ENCODE results near the gene LRPPRC. TPM values are rescaled to one million over a fixed set of nuclear protein-coding genes. Genes with fewer than 3 reads are reported as not detected.
A peak's percentile ranks its signal among the peaks of the same experiment; 100 is the strongest.

Gene LRPPRC
- total RNA-seq, 1 donor from 2014 or later, result 214 TPM

DNA sequence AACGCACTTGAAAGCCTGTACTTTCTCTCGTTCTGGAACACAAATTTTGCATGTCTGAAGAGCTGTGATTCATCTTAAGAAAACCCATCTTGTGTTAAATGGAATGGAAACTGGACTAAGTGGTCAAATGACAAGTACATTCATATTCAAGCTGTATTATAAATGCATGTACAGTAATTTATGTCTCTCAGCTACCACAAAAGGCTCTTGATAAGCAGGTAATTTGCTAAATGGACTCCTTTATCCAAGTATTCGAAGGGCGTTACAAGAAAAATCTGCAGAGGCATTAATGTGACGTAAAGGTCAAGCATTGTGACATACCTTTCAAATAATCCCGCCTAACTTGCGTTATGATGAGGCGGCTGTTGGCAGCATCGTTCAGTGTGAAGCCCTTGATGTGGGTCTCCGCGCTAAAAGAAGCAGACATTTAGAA, 90.4 kb downstream of the LRPPRC start:
- peaks cover 10% of the 10 kb centered on the region for H3K4me1 ChIP-seq
- no peaks in the 10 kb centered on the region for H3F3A ChIP-seq (ENCODE audit: low read depth)
- peak overlapping the region; percentile 11 for H3K27ac ChIP-seq
- no peak overlapping the region for H3K9ac ChIP-seq
- no peaks in the 10 kb centered on the region for H3K9me3 Mint-ChIP-seq
- DNase-seq (ENCODE audit: low spot score), result no peak
- H3K27ac Mint-ChIP-seq, result no peak overlapping the region
- no peaks in the 10 kb centered on the region for H3K79me2 ChIP-seq (ENCODE audit: low read depth)
- no peaks in the 10 kb centered on the region for H4K20me1 ChIP-seq (ENCODE audit: low read depth)
- no peak overlapping the region for H3K4me3 ChIP-seq
- H2AFZ ChIP-seq (replicated peaks), result no peak overlapping the region
- H3K4me1 Mint-ChIP-seq, result no peaks in the 10 kb centered on the region
- H3K27me3 ChIP-seq, result no peaks in the 10 kb centered on the region
- H3K9me3 ChIP-seq (ENCODE audit: low read depth), result no peaks in the 10 kb centered on the region
- no peak for TF ChIP-seq EZH2 (IDR thresholded peaks at IDR 0.05)
- TF ChIP-seq, protein P1, sequence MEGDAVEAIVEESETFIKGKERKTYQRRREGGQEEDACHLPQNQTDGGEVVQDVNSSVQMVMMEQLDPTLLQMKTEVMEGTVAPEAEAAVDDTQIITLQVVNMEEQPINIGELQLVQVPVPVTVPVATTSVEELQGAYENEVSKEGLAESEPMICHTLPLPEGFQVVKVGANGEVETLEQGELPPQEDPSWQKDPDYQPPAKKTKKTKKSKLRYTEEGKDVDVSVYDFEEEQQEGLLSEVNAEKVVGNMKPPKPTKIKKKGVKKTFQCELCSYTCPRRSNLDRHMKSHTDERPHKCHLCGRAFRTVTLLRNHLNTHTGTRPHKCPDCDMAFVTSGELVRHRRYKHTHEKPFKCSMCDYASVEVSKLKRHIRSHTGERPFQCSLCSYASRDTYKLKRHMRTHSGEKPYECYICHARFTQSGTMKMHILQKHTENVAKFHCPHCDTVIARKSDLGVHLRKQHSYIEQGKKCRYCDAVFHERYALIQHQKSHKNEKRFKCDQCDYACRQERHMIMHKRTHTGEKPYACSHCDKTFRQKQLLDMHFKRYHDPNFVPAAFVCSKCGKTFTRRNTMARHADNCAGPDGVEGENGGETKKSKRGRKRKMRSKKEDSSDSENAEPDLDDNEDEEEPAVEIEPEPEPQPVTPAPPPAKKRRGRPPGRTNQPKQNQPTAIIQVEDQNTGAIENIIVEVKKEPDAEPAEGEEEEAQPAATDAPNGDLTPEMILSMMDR (IDR thresholded peaks at IDR 0.05), result no peak
- TF ChIP-seq EZH2phosphoT487 (IDR thresholded peaks at IDR 0.05), result no peak
- H3K4me2 ChIP-seq, result no peak overlapping the region
- H3K27me3 Mint-ChIP-seq (ENCODE audit: insufficient read depth, low read depth), result no peaks in the 10 kb centered on the region
- H3K4me3 Mint-ChIP-seq, result no peak overlapping the region
- H3K36me3 ChIP-seq, result peaks cover 25% of the 10 kb centered on the region
- H3K36me3 Mint-ChIP-seq, result peaks cover 25% of the 10 kb centered on the region

DNA sequence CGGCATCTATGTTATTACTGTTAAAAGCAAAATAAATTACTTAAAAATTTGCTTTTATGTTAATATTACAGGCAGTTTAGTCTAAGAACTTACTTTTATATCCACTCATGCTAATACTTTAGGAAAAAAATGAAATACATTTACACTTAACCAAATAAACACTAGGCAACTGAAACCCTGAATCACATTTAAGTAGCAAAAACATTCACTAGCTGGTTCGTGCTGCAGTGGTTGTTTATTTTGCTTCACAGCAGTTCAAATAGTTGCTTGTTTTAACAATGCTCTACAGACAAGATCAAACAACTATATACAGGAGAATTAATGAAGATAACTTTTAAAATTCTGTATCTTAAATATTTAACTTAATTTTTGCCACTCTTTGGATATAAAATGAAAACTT, 96.2 kb downstream of the LRPPRC start:
- peaks cover 28% of the 10 kb centered on the region for H3K36me3 Mint-ChIP-seq
- Histone ChIP-seq H3K4me3 (no peak overlapping the region), H3K79me2 (ENCODE audit: low read depth) (no peaks in the 10 kb centered on the region), H3K4me2 (no peak overlapping the region), H3K27ac (no peak overlapping the region), H3K36me3 (peaks cover 29% of the 10 kb centered on the region), H3K4me1 (no peaks in the 10 kb centered on the region), H3F3A (ENCODE audit: low read depth) (no peaks in the 10 kb centered on the region), H4K20me1 (ENCODE audit: low read depth) (no peaks in the 10 kb centered on the region), H2AFZ (replicated peaks) (no peak overlapping the region), H3K9ac (no peak overlapping the region), H3K9me3 (ENCODE audit: low read depth) (no peaks in the 10 kb centered on the region), H3K27me3 (no peaks in the 10 kb centered on the region)
- no peaks in the 10 kb centered on the region for H3K9me3 Mint-ChIP-seq
- peaks cover 3% of the 10 kb centered on the region for H3K27me3 Mint-ChIP-seq (ENCODE audit: insufficient read depth, low read depth)
- DNase-seq (ENCODE audit: low spot score), result no peak
- no peak for TF ChIP-seq EZH2 (IDR thresholded peaks at IDR 0.05)
- no peak for TF ChIP-seq EZH2phosphoT487 (IDR thresholded peaks at IDR 0.05)
- TF ChIP-seq, protein P1 (IDR thresholded peaks at IDR 0.05), result no peak
- H3K27ac Mint-ChIP-seq, result no peak overlapping the region
- H3K4me1 Mint-ChIP-seq, result peaks cover 7% of the 10 kb centered on the region
- H3K4me3 Mint-ChIP-seq, result no peak overlapping the region

DNA sequence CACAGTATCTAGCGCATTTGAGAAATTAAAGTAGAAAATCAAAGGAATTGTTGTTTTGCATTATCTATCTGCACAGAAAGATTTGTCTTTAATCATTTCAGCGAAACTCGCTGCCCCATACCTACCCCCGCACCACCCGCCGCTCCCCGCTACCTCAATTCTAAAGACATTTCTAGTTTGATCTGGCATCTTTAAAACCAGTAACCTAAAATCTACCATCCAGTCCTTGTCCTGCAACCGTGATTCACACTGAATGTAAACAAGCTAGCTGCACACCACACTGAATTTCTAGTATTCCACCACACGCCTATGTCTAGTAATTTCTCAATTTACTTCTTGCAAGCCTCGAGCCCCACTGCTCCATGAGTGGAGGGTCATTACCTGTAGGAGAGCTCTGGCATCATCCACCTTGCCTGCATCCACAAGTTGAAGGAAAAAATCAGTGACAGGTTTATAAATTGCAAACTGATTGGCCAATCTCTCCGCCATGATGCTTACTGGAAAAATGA, 96.9 kb downstream of the LRPPRC start:
- Mint-ChIP-seq H3K36me3 (peaks cover 28% of the 10 kb centered on the region), H3K27ac (no peak overlapping the region), H3K4me3 (no peak overlapping the region), H3K9me3 (no peaks in the 10 kb centered on the region), H3K27me3 (ENCODE audit: insufficient read depth, low read depth) (peaks cover 3% of the 10 kb centered on the region), H3K4me1 (peaks cover 7% of the 10 kb centered on the region)
- no peaks in the 10 kb centered on the region for H3F3A ChIP-seq (ENCODE audit: low read depth)
- H3K4me3 ChIP-seq, result no peak overlapping the region
- H3K4me2 ChIP-seq, result no peak overlapping the region
- H3K27ac ChIP-seq, result no peak overlapping the region
- no peaks in the 10 kb centered on the region for H3K27me3 ChIP-seq
- H3K79me2 ChIP-seq (ENCODE audit: low read depth), result no peaks in the 10 kb centered on the region
- DNase-seq (ENCODE audit: low spot score), result no peak
- H3K9ac ChIP-seq, result no peak overlapping the region
- no peak overlapping the region for H2AFZ ChIP-seq (replicated peaks)
- TF ChIP-seq, protein P1 (IDR thresholded peaks at IDR 0.05), result no peak
- TF ChIP-seq EZH2phosphoT487 (IDR thresholded peaks at IDR 0.05) (no peak), EZH2 (IDR thresholded peaks at IDR 0.05) (no peak)
- no peaks in the 10 kb centered on the region for H3K9me3 ChIP-seq (ENCODE audit: low read depth)
- peaks cover 36% of the 10 kb centered on the region for H3K36me3 ChIP-seq
- H3K4me1 ChIP-seq, result no peaks in the 10 kb centered on the region
- H4K20me1 ChIP-seq (ENCODE audit: low read depth), result no peaks in the 10 kb centered on the region

Data from neural progenitor cell (in vitro differentiated cells).